ENCODE results near the gene NPAS3.

NPAS3 gene

DNA sequence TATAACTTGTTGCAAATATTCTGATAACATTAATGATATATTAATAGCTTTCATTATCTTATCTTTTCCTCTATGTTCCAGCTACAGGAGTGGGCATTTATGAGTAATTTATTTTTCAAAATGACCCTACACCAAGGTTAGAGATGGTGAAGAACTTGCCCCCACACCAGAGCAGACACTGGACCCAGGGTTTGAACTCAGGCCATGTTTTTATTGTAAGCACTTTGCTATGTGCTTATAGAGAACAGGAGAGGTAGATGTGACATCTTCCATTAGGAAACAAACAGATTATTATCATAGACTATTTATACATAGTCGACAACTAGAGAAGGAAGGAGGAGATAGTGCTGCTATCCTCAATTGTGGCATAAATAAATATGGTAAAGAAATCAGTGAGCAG, 747.0 kb downstream of the NPAS3 start:
- TF ChIP-seq GABPA (IDR thresholded peaks at IDR 0.05; ENCODE audit: low read depth) (no peak), POLR2AphosphoS5 (IDR thresholded peaks at IDR 0.05; ENCODE audit: low read depth) (no peak), SPI1 (IDR thresholded peaks at IDR 0.05; ENCODE audit: borderline replicate concordance, low read depth) (no peak)
- TF ChIP-seq, protein P1, sequence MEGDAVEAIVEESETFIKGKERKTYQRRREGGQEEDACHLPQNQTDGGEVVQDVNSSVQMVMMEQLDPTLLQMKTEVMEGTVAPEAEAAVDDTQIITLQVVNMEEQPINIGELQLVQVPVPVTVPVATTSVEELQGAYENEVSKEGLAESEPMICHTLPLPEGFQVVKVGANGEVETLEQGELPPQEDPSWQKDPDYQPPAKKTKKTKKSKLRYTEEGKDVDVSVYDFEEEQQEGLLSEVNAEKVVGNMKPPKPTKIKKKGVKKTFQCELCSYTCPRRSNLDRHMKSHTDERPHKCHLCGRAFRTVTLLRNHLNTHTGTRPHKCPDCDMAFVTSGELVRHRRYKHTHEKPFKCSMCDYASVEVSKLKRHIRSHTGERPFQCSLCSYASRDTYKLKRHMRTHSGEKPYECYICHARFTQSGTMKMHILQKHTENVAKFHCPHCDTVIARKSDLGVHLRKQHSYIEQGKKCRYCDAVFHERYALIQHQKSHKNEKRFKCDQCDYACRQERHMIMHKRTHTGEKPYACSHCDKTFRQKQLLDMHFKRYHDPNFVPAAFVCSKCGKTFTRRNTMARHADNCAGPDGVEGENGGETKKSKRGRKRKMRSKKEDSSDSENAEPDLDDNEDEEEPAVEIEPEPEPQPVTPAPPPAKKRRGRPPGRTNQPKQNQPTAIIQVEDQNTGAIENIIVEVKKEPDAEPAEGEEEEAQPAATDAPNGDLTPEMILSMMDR (IDR thresholded peaks at IDR 0.05; ENCODE audit: insufficient read depth, low read length) = no peak
- TF ChIP-seq, protein P2, sequence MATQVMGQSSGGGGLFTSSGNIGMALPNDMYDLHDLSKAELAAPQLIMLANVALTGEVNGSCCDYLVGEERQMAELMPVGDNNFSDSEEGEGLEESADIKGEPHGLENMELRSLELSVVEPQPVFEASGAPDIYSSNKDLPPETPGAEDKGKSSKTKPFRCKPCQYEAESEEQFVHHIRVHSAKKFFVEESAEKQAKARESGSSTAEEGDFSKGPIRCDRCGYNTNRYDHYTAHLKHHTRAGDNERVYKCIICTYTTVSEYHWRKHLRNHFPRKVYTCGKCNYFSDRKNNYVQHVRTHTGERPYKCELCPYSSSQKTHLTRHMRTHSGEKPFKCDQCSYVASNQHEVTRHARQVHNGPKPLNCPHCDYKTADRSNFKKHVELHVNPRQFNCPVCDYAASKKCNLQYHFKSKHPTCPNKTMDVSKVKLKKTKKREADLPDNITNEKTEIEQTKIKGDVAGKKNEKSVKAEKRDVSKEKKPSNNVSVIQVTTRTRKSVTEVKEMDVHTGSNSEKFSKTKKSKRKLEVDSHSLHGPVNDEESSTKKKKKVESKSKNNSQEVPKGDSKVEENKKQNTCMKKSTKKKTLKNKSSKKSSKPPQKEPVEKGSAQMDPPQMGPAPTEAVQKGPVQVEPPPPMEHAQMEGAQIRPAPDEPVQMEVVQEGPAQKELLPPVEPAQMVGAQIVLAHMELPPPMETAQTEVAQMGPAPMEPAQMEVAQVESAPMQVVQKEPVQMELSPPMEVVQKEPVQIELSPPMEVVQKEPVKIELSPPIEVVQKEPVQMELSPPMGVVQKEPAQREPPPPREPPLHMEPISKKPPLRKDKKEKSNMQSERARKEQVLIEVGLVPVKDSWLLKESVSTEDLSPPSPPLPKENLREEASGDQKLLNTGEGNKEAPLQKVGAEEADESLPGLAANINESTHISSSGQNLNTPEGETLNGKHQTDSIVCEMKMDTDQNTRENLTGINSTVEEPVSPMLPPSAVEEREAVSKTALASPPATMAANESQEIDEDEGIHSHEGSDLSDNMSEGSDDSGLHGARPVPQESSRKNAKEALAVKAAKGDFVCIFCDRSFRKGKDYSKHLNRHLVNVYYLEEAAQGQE (IDR thresholded peaks at IDR 0.05; ENCODE audit: insufficient replicate concordance, low read depth) = no peak
- H3K27ac ChIP-seq (replicated peaks) = no peak overlapping the region
- no peak for DNase-seq (ENCODE audit: low read depth in 1 of 2, low spot score in 1 of 2)
- H3K4me3 ChIP-seq (replicated peaks; ENCODE audit: insufficient read depth, low read length) = no peak overlapping the region
- H3K27me3 ChIP-seq (ENCODE audit: insufficient read depth, poor library complexity, severe bottlenecking) = peaks cover 3% of the 10 kb centered on the region

DNA sequence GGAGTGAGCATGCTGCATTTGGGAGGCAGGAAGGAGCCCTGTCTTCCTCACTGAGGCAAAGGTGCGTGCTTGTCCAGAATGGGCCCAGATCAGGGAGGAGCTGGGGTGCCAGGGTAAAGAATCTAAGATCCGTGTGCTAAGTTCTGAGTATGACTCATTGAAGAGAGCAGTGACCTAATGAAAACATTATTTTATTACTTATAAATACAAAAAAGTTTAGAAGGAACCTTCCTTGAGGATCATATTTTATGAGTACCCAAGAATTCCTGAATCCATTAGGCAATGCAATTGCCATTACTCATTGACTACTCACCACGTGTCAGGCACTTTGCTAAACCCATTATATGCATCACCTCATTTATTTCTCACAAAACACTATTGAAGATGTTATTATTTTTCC, 747.5 kb downstream of the NPAS3 start:
- no peak overlapping the region for H3K4me3 ChIP-seq (replicated peaks; ENCODE audit: insufficient read depth, low read length)
- TF ChIP-seq GABPA (IDR thresholded peaks at IDR 0.05; ENCODE audit: low read depth) (no peak), SPI1 (IDR thresholded peaks at IDR 0.05; ENCODE audit: borderline replicate concordance, low read depth) (no peak), POLR2AphosphoS5 (IDR thresholded peaks at IDR 0.05; ENCODE audit: low read depth) (no peak)
- TF ChIP-seq, protein P1 (IDR thresholded peaks at IDR 0.05; ENCODE audit: insufficient read depth, low read length) = no peak
- TF ChIP-seq, protein P2 (IDR thresholded peaks at IDR 0.05; ENCODE audit: insufficient replicate concordance, low read depth) = no peak
- no peak for DNase-seq (ENCODE audit: low read depth in 1 of 2, low spot score in 1 of 2)
- no peak overlapping the region for H3K27ac ChIP-seq (replicated peaks)
- peaks cover 3% of the 10 kb centered on the region for H3K27me3 ChIP-seq (ENCODE audit: insufficient read depth, poor library complexity, severe bottlenecking)

DNA sequence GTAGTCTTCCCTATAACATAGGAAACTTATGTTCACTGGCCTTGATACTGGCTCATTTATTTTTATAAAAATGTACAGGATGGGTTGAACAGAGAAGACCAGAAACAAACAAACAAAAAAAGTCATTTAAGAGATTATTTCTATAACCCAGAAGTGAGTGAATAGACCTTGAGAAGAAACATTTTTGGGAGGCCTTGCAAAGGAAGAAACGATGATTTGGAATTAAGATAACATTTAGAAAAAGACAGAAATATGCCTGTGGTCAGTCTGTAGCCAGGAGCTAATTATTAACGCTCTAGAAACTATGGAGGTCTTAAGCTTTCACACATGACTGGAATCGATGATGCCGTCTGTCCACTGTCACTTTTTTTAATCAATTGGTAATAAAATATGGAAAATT, 748.2 kb downstream of the NPAS3 start:
- H3K27ac ChIP-seq (replicated peaks) = no peak overlapping the region
- no peak overlapping the region for H3K4me3 ChIP-seq (replicated peaks; ENCODE audit: insufficient read depth, low read length)
- DNase-seq (ENCODE audit: low read depth in 1 of 2, low spot score in 1 of 2) = no peak
- TF ChIP-seq, protein P2 (IDR thresholded peaks at IDR 0.05; ENCODE audit: insufficient replicate concordance, low read depth) = no peak
- TF ChIP-seq SPI1 (IDR thresholded peaks at IDR 0.05; ENCODE audit: borderline replicate concordance, low read depth) (no peak), POLR2AphosphoS5 (IDR thresholded peaks at IDR 0.05; ENCODE audit: low read depth) (no peak), GABPA (IDR thresholded peaks at IDR 0.05; ENCODE audit: low read depth) (no peak)
- TF ChIP-seq, protein P1 (IDR thresholded peaks at IDR 0.05; ENCODE audit: insufficient read depth, low read length) = no peak
- no peaks in the 10 kb centered on the region for H3K27me3 ChIP-seq (ENCODE audit: insufficient read depth, poor library complexity, severe bottlenecking)

Data from HL-60 (cell line).